NCI-H2171 treated with DMSO at 0.1 percent for 48 hours (cell line): ENCODE measurements around the gene JAGN1.
"Not testable (repeated sequence)": the region's sequence is repeated elsewhere in the genome, so short reads cannot be mapped to it uniquely, and the experiment has no call there.

Source experiments
- DNase-seq: peaks from one replicate; lab custom pipeline; 2025; lab: John Stamatoyannopoulos, UW

Gene JAGN1

DNA sequence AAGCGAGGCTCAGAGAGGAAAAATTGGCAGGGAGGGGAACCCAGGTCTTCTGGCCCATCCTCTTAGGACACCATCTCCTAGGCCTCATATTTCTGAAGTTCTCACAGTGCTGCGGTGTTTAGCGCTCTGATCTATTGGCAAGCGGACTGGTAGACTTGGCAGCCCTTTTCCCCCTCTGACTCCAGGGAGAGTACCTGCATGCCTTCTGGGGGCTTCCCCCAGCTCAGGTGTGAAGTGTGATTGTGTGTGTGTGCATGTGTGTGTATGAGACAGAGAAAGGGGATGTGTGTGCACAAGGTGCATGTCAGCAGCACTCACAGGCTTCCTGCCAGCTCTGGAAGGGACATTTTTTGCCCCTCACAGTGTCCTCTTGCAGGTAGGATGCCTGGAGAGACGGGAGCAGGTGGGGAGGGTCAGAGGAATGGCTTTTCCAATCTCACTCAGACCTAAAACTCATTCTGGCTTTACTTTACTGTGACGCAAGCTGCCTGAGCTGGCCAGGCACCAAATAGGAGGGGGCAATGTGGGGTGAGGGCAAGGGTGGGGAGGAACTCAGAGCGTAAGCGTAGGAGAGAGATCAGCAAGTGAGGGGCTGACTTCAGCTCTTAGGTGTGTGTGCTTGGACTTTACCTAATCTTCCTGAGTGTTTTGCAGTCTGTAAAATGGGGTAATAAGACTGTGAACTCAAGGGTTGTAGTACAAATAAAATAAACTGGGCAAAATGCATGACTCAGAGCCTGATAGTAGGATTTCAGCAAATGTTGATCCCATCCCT is 8.2 kb downstream of the JAGN1 start:
- no peak for DNase-seq

DNA sequence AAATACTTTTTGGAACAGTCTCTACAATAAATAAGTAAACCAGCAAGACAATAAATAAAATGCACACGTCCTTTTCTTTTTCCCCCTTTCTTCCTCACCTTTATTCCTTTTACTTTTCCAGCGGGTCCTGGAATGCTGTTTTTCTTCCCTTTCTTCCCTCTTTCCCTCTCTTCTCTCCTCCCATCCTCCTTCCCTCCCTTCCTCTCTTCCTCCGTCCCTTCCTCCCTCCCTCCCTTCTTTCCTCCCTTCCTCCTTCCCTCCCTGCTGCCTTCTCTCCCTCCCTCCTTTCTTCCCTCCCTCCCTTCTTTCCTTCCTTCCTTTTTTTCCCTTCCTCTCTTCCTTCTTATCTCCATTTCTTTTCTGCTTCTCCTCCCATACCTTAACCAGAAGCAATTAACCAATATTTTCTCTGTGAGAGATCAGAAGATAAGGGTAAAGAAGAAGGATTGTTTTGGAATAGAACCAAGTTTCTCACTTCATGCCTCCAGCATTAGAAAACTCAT is 8.9 kb downstream of the JAGN1 start:
- no peak for DNase-seq

DNA sequence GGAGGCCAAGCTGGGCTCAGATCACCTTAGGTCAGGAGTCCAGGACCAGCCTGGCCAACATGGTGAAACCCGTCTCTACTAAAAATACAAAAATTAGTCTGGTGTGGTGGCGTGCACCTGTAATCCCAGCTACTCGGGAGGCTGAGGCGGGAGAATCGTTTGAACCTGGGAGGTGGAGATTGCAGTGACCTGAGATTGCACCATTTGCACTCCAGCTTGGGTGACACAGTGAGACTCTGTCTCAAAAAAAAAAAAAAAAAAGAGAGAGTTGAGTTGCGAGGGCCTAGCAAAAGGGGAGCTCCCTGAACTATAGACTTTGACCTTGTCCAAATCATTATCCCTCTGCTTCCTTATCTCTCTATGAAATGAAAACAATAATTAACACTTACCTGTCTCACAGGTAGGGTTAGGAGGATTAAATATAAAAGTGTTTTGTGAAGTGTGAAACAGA is 10.6 kb downstream of the JAGN1 start:
- DNase-seq, result not testable (repeated sequence)

DNA sequence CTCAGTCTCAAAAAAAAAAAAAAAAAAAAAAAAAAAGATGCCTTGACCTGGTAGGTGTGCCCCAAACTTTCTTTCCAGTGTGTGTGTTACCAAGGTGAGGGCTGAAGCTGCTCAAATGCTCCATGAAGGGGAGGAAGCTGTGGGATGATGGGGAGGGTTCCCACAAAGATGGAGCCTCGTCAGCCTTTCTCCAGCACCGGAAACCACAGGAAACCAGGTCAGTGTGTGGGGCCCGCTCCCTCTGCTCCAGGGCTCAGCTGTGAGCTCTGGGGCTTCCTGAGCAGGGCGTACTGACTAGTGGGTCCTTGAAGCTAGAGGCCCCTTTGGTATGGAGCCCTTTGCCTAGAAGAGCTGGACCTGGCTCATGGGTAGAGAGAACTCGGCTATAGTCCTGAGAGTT is 11.6 kb downstream of the JAGN1 start:
- no peak for DNase-seq

DNA sequence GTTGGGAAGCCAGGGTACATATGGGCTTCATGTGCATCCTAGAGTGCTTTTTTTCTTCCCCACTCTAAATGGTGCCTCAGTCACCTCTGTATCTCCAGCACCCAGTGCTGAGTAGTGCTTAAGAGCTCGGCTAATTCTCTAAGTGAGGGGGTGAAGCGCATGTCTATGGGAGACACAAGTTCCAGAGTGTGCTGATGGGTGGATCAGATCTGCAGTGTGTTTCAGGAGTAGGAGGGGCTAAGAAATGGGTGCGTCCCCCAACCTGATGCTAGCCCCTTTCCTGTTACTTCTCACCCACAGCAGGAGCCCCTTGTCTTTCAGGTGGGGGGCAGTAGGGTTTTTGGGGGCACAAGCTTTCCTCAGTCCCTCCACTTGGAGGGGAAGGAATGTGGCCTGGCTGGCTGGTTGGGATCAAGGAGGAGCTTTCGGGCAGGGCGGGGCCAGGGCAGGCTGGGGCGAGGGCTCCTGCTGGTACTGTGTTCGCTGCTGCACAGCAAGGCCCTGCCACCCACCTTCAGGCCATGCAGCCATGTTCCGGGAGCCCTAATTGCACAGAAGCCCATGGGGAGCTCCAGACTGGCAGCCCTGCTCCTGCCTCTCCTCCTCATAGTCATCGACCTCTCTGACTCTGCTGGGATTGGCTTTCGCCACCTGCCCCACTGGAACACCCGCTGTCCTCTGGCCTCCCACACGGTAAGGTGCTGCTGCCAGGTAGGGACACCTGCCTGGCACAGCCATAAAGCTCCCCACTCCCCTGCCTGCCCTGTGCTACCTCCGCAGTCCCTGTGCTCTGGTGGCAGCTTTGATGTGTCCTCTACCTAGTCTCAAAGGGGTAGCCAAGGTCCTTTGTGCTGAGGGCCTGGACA is 12.2 kb downstream of the JAGN1 start, which contains the start of gene IL17RE:
Gene IL17RE, plus strand, starts transcription at position 477 of the 866 bp plus-strand sequence. Its CDS starts 85 bp downstream, at position 562.
- DNase-seq, result no peak

DNA sequence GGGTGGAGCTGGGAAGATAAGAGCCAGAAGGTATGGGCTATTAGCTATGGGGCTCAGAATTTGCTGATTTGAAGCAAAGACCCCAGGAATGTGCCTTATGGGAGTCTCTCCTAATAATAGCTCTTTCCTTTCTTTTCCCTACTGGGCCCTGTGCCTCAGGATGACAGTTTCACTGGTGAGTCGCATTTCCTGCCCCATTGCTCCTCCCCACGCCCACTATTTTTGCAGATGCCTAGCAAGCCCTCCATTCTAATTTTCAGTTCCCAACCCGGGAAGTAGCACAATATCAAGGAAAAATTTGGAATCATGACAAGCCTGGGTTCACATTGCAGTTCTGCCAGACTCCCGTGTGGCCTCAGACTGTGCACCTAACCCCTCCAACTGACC is 12.8 kb downstream of the JAGN1 start:
- no peak for DNase-seq

DNA sequence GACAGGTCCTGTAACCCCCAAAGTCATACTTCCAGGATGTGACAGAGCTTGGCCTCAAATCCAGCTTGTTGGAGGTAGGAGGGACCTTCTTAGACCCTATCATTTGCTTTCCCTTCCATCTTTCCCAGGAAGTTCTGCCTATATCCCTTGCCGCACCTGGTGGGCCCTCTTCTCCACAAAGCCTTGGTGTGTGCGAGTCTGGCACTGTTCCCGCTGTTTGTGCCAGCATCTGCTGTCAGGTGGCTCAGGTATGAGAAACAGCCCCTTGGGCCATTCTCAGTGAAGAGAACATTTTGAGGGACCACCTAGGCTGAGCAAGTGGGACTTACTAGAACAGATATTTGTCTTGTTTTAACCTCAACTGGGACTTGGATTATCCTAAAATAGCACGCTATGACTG is 13.5 kb downstream of the JAGN1 start:
- DNase-seq, result peak; percentile 28

DNA sequence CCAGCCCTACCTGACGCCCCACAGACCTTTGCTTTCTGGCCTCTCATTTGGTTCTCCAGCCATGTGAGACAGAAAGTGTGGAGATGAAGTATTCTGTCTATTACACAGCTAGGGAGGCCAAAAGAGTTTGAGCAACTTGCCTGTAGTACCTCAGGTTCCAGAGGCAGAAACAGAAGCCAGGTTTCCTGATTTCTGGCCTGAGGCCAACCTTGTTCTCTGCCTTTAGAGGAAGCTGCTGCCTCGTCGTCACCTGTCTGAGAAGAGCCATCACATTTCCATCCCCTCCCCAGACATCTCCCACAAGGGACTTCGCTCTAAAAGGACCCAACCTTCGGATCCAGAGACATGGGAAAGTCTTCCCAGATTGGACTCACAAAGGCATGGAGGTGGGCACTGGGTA is 16.1 kb downstream of the JAGN1 start:
- no peak for DNase-seq

DNA sequence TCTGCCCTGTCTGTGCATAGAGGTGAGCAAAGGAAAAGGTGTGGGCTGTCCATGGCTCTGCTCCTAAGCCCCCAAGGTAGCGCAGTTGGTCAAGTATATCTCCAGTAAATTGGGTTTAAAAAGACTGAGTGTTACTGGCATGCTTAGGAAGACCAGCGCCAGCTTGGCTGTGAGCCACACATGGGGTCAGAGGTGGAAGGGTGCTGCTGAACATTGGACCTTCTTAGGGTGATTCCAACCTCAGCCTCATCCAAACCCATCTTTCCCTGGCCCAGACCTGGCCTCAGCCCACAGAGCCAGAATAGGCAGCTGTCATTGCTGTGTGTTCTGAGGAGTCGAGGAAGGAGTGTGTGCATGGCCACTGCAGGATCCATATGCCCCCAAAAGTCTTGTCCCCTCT is 17.9 kb downstream of the JAGN1 start:
- DNase-seq, result no peak

DNA sequence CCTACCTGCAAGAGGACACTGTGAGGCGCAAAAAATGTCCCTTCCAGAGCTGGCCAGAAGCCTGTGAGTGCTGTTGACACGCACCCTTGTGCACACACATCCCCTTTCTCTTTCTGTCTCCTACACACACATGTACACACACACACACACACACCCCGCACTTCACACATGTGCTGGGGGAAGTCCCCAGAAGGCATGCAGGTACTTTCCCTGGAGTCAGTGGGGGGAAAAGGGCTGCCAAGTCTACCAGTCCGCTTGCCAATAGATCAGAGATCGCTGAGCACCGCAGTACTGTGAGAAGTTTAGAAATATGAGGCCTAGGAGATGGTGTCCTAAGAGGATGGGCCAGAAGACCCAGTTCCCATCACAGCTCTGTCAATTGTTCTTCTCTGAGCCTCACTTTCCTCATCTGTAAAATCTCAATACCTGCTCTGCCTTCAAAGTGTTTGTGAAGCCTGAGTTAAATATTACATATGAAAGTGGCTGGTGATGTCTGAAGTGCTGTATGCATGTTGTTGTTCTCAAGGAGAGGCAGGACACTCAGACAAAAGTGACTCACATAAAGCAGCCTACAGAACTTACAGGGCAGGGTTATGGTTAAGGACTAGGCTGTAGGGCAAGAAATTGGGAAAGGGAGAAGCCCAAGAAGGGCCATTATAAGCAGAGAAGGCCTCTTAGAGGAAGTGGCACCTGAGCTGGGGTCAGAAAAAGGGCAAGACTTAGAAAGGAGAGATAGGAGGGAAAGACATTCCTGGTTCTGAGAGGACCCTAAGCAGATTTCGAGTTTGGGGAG is 19.0 kb downstream of the JAGN1 start:
- DNase-seq, result no peak

DNA sequence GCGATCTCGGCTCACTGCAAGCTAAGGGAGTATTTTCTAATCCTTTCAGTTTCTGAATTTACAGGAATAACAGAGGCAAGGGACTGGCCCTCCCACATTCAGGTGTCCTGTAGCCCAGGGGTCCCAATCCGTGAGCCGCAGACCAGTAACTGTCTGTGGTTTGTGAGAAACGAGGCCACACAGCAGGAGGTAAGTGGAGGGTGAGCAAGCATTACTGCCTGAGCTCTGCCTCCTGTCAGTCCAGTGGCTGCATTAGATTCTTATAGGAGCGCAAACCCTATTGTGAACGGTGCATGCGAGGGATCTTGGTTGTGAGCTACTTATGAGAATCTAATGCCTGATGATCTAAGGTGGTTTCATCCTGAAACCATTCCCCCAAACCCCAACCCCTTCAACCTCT is 21.5 kb downstream of the JAGN1 start:
- DNase-seq, result no peak

DNA sequence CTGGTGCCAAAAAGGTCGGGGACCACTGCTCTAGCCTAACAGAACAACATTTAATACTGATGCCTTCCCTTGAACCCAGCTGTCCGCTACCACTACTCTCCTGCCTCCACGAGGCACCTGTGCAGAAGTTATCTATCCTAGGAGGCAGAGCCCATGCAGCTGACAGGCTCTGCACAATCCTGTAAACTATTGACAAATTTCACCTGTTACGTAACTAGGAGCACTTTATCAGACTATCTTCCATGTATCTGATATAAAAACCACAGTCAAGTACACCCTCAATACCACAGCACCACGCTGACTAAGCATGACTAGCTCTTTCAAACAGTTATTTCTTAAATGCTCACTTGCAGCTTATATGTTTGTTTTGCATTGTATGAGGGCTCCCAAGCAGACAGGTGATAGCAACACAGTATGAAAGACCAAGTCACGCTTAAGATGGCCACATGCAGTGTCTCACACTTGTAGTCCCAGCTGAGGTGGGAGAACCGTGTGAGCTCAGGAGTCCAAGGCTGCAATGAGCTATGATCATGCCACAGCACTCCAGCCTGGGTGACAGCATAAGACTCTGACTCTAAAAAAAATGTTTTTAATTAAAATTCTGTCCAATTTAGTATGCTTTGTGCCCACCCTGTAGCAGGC is 22.0 kb downstream of the JAGN1 start:
- DNase-seq, result no peak

DNA sequence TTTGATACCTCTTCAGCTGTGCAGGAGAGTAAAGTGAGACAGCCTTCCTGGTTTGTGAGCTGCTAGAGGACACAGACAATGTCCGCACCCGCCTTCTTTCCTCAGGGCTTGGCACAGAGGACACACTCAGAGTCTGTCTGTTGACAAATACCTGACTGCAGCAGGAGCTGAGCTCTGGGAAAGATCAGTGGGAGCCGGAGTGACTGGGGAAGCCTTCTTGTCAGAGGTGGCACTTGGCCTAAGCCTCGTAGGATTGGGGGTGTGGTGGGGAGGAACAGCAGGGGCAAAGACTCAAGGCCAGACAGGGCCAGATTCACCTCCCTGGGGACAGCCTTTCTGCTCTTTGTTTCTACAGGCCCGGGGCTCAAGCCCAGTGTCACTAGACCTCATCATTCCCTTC is 23.2 kb downstream of the JAGN1 start:
- no peak for DNase-seq

DNA sequence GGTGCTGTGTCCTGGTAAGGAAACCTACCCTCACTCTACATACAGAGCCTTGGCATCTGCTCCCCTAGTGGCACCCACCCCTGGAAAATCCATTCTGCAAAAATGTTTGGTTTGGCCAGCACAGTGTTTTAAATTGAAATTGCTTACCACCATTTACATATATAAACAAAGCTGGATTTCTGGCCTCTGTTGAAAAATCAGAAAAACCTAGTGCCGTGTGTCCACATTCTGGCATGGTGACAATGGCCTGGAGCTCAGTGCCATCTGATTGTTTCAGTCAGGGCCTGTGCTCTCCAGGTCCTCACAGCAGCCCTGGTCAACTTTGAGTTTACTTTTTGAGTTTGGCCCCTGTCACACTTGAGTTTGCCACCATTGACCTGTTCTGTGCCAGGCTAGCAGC is 23.6 kb downstream of the JAGN1 start:
- DNase-seq, result no peak

DNA sequence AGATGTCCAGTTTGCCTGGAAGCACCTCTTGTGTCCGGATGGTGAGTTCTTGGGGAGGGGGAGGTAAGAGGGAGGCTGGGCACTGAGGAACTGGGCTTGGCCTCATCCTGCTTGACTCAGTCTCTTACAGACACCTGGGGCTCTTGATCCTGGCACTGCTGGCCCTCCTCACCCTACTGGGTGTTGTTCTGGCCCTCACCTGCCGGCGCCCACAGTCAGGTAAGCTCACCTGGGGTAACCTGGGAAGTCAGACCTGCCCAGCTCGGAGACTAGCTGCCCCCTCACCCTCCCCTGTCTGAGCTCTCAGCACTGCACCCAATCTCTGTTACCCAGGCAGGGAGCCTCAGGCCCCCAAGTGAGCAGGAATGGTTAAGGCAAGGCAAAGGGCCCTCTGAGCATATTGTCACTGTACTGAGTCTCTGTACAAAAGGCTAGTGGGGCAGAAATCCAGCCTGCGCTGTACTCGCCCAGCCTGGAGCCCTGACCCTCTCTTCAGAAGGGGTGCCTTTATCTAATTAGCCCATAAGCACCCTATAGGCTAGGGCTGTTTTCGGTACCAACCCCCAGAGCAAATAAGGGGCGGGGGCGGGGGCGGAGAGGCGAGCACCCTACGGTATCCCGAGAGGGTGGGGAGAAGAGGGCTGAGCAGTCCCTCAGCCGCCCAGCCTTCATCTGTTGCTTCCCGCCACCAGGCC is 24.3 kb downstream of the JAGN1 start:
- DNase-seq, result peak; percentile 30

DNA sequence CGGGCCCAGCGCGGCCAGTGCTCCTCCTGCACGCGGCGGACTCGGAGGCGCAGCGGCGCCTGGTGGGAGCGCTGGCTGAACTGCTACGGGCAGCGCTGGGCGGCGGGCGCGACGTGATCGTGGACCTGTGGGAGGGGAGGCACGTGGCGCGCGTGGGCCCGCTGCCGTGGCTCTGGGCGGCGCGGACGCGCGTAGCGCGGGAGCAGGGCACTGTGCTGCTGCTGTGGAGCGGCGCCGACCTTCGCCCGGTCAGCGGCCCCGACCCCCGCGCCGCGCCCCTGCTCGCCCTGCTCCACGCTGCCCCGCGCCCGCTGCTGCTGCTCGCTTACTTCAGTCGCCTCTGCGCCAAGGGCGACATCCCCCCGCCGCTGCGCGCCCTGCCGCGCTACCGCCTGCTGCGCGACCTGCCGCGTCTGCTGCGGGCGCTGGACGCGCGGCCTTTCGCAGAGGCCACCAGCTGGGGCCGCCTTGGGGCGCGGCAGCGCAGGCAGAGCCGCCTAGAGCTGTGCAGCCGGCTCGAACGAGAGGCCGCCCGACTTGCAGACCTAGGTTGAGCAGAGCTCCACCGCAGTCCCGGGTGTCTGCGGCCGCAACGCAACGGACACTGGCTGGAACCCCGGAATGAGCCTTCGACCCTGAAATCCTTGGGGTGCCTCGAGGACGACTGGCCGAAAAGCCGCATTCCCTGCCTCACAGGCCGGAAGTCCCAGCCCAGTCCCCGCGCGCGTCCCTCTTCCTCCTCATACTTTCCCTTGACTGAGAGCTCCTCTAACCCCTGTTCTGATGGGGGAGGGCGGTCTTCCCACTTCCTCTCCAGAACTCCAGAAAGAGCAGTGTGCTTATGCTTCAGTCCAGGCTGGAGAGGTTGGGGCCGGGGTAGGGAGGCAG is 25.1 kb downstream of the JAGN1 start:
- peak; percentile 32 for DNase-seq

DNA sequence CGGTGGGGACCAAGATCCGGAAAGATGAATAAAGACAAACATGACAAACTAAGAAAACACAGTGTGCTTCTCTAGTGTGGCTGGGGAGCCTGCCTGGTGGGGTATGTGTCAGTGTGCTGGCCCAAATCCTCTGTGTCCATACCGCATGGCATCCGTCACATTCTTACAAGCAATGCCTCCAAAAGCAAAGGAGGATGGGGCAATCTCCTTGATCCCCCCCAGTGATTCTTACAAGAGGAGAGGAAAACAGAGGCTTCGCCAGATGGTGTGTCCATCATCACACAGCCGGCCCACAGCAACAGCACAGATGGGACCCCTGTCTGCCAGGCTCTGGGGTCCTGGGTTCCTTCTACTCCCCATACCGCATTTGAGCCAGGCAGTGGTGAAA is 25.9 kb downstream of the JAGN1 start:
- DNase-seq, result peak; percentile 38

DNA sequence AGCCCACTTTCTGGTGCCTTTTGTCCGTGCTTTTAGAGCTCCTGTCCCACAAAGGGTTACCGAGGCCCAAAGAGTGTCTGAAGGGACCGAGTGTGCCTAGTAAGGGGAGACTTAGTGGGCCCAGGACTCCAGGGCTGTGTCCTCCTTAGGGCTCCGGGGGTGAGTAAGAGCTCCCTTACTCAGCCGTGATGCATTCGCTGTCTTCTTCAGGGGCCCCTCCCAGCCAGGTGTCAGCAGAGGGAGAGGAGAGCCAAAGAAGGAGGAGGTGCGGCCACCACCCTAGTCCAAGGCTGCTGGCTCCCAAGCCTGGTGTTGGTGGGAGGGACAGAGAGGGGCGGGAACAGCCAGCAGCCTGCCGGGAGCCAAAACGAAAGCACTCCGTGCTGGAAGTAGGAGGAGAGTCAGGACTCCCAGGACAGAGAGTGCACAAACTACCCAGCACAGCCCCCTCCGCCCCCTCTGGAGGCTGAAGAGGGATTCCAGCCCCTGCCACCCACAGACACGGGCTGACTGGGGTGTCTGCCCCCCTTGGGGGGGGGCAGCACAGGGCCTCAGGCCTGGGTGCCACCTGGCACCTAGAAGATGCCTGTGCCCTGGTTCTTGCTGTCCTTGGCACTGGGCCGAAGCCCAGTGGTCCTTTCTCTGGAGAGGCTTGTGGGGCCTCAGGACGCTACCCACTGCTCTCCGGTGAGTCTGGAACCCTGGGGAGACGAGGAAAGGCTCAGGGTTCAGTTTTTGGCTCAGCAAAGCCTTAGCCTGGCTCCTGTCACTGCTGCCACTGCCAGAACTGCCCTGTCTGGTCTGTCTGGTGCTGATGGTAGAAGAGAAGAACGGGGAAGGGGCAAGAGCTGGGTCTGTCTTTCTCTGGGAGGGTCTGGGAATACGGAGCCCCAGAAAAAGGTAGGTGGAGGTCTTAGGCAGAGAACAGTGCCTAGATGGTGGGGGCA is 26.6 kb downstream of the JAGN1 start, which contains the start of gene IL17RC:
Gene IL17RC, plus strand, starts transcription at position 365 of the 947 bp plus-strand sequence. Its CDS starts 218 bp downstream, at position 583.
- DNase-seq, result peak; percentile 77

DNA sequence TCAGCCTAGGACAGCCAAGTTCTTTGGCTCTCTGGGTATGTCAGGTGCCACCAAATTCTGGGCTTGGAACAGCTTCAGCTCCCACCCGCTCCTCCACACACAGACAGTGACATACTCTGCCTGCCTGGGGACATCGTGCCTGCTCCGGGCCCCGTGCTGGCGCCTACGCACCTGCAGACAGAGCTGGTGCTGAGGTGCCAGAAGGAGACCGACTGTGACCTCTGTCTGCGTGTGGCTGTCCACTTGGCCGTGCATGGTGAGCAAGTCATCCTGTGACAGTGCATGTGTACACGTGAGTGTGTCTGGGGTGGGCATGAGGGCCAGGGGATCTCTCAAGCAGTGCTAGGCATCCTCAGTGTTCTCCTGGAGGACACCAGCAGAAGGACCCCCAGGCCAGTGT is 27.4 kb downstream of the JAGN1 start:
- DNase-seq, result no peak
